ENCODE measurements around the gene ANO6.

Gene ANO6

DNA sequence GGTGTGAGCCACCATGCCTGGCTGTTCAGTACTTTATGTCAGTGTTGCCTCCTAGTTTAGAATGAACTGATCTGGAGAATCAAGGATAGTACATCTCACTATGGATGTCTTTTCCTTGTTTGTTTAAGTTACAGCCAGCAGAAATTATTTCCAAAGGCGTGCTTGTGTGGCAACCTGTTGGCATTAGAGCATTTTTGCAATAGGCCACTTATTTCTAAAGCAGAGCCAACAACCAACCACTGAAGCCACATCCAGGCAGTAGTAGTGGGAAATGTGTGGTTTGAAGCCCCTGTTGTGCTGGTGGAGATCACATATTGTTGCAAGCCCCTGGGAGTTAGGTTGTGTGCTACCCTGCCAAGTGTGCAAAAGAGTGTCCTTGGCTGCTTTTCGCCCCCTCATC lies 3.7 kb downstream of the ANO6 start:
- H3K4me3 ChIP-seq (ENCODE audit: low read depth, low read length) = no peak overlapping the region
- no peak for TF ChIP-seq CTCF (IDR thresholded peaks at IDR 0.05; ENCODE audit: borderline replicate concordance, insufficient read depth, low read depth, low read length)

DNA sequence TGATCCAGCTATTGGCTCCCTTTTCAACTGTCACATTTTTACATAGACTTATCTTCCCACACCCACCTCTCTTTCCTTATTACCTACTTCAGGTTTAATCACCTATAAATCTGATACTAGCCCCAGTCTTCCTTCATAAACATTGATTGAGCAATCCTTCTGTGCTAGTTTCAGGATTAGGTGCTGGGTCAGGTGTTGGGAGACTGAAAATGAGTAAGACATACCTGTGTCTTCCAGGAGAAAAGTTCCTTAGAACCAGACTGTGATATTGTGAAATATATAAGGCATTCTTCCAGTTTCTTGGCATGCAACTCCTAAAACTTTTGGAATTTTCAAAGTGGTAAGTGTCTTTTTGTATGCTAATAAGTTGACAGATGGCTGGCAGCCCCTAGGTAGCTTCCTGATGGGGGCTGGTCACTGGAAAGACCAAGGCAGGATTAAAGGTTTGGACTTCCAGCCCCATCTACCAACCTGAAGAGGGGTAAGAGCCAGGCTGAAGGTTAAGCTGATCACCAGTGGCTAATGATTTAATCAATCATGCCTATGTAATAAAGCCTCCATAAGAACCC lies 4.6 kb downstream of the ANO6 start:
- no peak overlapping the region for H3K4me3 ChIP-seq (ENCODE audit: low read depth, low read length)
- TF ChIP-seq CTCF (IDR thresholded peaks at IDR 0.05; ENCODE audit: borderline replicate concordance, insufficient read depth, low read depth, low read length) = no peak

- no peak overlapping the region for H3K4me3 ChIP-seq (ENCODE audit: low read depth, low read length)
- no peak for TF ChIP-seq CTCF (IDR thresholded peaks at IDR 0.05; ENCODE audit: borderline replicate concordance, insufficient read depth, low read depth, low read length)
Measured at GRCh38 chr12:45220969-45221368, 5.1 kb downstream of the ANO6 start.

GRCh38 chr12:45223868-45224267 lies 8.0 kb downstream of the ANO6 start:
- H3K4me3 ChIP-seq (ENCODE audit: low read depth, low read length) = no peak overlapping the region

DNA sequence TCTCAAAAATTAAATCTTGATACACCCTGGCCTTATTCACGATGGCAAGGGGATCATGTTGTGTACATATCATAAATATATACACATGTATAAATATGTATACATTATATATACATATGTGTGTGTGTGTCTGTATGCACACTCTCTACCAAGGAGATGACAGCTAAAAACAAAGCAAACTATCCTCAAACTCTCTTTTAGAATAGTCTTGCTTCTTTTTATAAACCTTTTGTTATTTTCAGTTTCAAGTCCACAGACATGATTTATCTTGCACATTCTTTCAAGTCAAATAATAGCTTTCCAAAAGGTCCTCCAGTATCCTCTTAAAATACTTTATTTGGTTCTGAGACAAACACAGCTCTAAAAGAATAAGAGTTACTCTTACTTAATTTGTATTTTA lies 8.4 kb downstream of the ANO6 start:
- H3K4me3 ChIP-seq (ENCODE audit: low read depth, low read length) = no peak overlapping the region
- TF ChIP-seq CTCF (IDR thresholded peaks at IDR 0.05; ENCODE audit: borderline replicate concordance, insufficient read depth, low read depth, low read length) = no peak

More at GRCh38 chr12:45223868-45224267, 8.0 kb downstream of the ANO6 start:
- no peak for TF ChIP-seq CTCF (IDR thresholded peaks at IDR 0.05; ENCODE audit: borderline replicate concordance, insufficient read depth, low read depth, low read length)

DNA sequence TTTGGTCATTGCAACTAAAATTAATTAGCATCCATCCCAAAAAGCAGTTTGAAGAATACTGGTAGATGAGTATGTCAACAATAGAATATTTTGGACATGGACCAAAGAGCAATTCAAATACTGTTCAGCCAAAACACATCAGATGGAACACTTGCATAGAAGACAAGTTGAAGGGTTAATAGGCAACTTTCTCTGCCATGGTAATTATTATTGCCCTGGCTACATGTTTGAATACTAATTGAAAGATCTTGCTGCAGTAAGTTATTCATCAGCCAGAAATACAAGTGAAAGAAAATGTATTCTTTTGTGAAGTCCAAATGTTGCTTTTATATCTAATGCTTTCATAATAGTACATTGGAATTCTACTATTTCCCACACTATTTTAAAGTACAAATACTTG lies 10.1 kb downstream of the ANO6 start:
- TF ChIP-seq CTCF (IDR thresholded peaks at IDR 0.05; ENCODE audit: borderline replicate concordance, insufficient read depth, low read depth, low read length) = no peak
- H3K4me3 ChIP-seq (ENCODE audit: low read depth, low read length) = no peak overlapping the region

DNA sequence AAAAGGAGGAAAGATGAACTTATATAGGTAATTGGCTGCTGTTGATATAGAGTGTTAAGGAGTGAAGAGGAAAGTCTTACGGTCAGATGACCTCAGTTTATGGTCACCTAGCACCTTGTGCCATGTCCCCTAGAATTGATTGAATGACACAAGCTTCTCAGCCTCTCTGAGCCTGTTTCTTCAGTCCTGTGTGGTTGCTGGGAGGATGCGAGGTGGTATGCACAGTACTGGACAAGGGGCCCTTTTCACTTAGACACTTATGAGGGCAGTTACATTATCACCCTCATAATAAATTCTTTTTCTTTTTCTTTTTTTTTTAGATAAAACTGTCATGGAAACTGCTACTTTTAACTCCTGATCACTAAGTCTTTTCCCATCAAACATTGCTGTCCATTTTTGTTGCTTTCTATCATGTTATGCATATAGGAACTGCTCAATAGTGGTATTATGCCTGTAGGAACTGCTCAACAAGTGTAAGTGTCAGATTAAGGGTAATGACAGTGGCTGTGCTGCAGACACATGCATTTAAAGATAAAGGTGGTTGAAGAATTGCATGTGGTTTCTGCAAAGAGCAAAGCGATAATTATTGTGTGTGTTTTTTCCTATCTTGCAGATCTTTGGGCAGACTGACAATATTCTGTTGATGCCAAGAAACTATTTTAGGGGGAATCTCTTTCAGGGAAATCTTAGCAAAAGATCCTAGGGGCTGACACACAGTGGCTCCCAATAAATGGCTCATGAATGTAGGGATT lies 11.6 kb downstream of the ANO6 start:
- no peak overlapping the region for H3K4me3 ChIP-seq (ENCODE audit: low read depth, low read length)
- no peak for TF ChIP-seq CTCF (IDR thresholded peaks at IDR 0.05; ENCODE audit: borderline replicate concordance, insufficient read depth, low read depth, low read length)

Data from GM12875 (cell line).